ENCODE measurements around the gene MINDY4. TPM values are rescaled to one million over a fixed set of nuclear protein-coding genes. Genes with fewer than 3 reads are reported as not detected.

MINDY4 gene
- total RNA-seq, 4 donors from 2014 or later, result 8.4 to 31.1 (median 20.2) TPM

DNA sequence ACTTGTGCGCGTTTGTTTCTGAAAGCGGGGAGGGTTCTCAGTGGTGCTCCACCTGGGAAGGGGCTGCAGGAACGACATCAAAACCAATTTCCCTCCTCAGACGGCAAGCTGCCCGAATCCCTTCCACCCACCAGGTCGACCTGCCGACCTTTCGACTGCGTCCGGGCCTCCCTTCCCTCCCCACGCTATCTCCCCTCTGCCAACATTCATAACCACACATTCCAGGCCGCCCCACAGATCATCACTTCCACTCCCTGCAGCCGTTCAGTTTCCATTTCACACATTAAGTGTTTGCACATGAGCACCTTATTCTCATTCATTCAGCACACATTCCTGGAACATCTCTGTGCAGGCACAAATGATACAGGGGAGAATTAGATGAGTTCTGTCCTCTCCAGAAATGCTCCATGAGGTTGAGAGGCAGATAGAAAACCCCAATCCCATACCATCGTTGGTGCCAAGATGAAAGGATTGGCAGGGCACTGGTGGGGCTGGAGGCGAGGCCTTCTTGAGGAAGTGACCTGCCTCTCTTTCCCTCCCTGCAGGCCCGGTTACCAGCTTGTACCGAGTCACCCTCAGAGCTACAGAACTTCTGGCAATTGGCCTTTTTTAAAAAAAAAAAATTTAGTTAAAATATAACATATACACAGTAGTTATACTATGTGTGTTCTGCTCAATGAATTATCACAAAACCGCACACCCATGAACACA, 70.0 kb downstream of the MINDY4 start:
- TF ChIP-seq, protein P1, sequence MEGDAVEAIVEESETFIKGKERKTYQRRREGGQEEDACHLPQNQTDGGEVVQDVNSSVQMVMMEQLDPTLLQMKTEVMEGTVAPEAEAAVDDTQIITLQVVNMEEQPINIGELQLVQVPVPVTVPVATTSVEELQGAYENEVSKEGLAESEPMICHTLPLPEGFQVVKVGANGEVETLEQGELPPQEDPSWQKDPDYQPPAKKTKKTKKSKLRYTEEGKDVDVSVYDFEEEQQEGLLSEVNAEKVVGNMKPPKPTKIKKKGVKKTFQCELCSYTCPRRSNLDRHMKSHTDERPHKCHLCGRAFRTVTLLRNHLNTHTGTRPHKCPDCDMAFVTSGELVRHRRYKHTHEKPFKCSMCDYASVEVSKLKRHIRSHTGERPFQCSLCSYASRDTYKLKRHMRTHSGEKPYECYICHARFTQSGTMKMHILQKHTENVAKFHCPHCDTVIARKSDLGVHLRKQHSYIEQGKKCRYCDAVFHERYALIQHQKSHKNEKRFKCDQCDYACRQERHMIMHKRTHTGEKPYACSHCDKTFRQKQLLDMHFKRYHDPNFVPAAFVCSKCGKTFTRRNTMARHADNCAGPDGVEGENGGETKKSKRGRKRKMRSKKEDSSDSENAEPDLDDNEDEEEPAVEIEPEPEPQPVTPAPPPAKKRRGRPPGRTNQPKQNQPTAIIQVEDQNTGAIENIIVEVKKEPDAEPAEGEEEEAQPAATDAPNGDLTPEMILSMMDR (IDR thresholded peaks at IDR 0.05), result no peak
- TF ChIP-seq EP300 (IDR thresholded peaks at IDR 0.05) (no peak), POLR2A (IDR thresholded peaks at IDR 0.05; ENCODE audit: low read depth) (no peak), POLR2AphosphoS5 (IDR thresholded peaks at IDR 0.05) (no peak)
- H3K27ac ChIP-seq (replicated peaks in 1 of 4), result peak overlapping the region in 3 of 4 donors; percentile 11 to 88 (median 30)
- peaks cover 38 to 67% (median 60%) of the 10 kb centered on the region in 4 donors for H3K4me1 ChIP-seq
- no peak for DNase-seq (ENCODE audit: extremely low spot score)
- H3K4me3 ChIP-seq, result no peak overlapping the region
- H3K27me3 ChIP-seq, result no peaks in the 10 kb centered on the region
- no peaks in the 10 kb centered on the region for H3K9me3 ChIP-seq
- intact Hi-C loops (cut with DNase I), result no loop called here
- 68% methylated on average over 19 of the region's 19 CpGs for WGBS
- H3K36me3 ChIP-seq, result peaks cover 0 to 54% (median 11%) of the 10 kb centered on the region in 4 donors

DNA sequence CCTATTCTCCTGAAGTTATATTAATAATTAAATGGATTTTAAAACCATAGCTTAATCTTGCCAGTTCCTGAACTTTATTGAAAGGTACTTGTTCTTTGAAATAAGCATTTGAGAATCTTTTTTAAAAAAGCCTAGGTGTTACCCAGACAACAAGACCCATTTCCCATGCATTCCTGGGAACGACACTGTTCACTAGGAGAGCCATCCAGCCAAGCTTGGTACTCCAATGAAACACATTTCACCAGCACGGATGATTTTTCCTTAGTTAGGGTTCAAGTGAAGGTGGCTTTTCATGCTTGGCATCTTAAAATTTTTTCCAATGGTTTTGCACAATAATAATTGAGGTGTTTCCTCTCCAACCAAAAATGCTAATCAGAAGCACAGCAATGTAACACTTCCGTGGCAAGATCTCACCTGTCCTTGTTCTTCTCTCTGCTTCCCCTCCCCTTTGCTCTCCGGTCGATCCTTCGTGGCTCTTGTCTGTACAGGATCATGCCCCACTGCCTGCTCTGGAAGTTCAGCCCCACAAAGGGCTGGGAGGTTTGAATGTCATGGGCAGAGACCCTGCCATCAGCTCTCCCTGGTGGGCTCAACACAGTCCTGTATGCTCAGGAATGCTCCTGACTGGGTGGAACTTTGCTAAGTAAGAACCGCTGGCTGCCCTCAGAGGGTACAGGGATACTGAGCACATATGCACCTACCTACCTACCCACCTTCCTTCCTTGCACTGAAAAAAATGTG, 70.8 kb downstream of the MINDY4 start:
- Histone ChIP-seq H3K4me1 (peaks cover 43 to 70% (median 65%) of the 10 kb centered on the region in 4 donors), H3K27me3 (no peaks in the 10 kb centered on the region), H3K27ac (replicated peaks in 1 of 4) (peak overlapping the region; percentile 88 to 95 (median 90)), H3K4me3 (no peak overlapping the region), H3K36me3 (peaks cover 0 to 46% (median 11%) of the 10 kb centered on the region in 4 donors), H3K9me3 (no peaks in the 10 kb centered on the region)
- WGBS, result 90% methylated on average over 7 of the region's 7 CpGs
- TF ChIP-seq, protein P1 (IDR thresholded peaks at IDR 0.05), result no peak
- TF ChIP-seq POLR2AphosphoS5 (IDR thresholded peaks at IDR 0.05) (no peak), EP300 (IDR thresholded peaks at IDR 0.05) (no peak), POLR2A (IDR thresholded peaks at IDR 0.05; ENCODE audit: low read depth) (no peak)
- intact Hi-C loops (cut with DNase I), result no loop called here
- DNase-seq (ENCODE audit: extremely low spot score), result no peak

DNA sequence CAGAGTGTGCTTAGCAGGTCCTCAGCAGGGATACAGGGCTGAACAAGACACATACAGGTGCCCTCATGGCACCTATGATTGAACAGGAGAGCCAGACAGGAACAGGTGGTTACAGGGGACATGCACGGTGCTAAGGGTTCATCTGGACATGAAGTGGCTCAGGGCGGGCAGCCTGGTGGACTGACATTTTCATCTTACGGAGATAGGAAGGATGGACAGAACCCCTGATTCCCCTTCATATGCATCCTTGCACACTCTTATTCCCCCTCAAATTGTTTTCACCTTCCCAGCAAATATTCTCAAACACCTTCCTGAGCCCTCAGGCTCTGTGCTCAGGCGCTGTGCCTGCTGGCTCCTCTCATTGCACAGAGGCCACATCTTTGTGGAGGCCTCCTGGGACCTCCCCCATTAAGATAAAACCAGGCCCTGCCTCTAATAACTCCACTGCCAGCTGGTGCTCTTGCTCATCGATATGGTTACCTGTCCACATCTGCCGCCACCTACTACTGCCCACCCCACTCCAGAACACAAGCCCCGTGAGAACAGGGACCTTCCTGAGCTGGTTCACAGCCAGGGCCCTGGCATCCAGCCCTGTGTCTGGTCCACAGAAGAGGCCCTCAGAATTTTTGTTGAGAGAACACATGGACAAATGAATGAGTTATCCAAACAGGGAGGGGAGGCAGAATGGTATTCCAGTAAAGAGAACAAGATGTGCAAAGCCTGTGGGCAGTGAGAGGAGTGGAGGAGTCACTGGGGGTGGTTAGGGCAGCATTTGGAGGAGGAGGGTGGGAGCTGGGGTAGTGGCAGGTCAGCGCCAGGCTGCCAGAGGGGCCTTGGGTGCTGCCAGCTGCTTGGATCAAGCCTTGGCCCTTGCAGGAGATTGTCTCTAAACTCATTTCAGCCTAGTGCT, 71.6 kb downstream of the MINDY4 start:
- no peaks in the 10 kb centered on the region for H3K27me3 ChIP-seq
- no peaks in the 10 kb centered on the region for H3K9me3 ChIP-seq
- TF ChIP-seq POLR2AphosphoS5 (IDR thresholded peaks at IDR 0.05) (peak in 1 of 2 donors; percentile 36), EP300 (IDR thresholded peaks at IDR 0.05) (no peak)
- no peak overlapping the region for H3K4me3 ChIP-seq
- peaks cover 43 to 72% (median 68%) of the 10 kb centered on the region in 4 donors for H3K4me1 ChIP-seq
- intact Hi-C loops (cut with DNase I), result no loop called here
- peaks cover 0 to 38% (median 8%) of the 10 kb centered on the region in 4 donors for H3K36me3 ChIP-seq
- H3K27ac ChIP-seq (replicated peaks in 1 of 4), result peak overlapping the region; percentile 88 to 95 (median 90)
- WGBS, result 80% methylated on average over 8 of the region's 8 CpGs
- DNase-seq (ENCODE audit: extremely low spot score), result no peak

DNA sequence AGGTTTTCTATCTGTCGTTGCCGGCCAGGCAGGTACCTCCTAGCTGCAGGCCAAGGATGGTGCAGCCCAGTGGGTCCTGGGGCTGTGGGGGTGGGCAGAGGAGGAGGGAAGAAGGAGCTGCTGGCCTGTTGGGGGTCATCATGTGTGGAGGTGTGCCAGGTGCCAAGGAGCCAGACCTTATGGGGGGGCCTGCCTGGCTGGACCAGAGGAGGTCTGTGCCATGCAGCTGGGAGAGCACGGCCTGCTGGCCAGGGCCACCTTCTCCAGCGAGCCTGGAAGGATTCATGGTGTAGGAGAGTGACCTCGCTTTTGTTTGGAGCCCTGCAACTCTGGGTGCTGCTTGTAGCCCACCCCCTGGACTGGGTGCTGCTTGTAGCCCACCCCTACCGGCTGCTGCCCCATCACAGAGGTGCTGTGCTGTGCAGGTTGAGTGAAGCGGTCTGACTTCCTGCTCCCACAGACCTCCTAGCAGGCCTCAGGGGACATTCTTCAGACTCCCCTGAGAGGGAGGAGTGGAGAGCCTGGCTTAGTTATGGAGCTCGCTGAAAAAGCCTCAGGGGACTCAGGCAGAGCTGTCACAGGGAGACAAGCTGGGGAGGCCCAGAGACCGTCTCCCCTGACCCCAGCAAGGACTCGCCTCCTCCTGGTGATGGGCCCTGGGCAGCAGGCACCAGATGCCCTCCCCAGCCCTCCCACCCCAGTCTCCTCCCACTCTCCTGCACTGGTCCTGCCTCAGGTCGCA, 72.7 kb downstream of the MINDY4 start:
- Histone ChIP-seq H3K36me3 (peaks cover 0 to 28% (median 8%) of the 10 kb centered on the region in 4 donors), H3K4me1 (peaks cover 44 to 83% (median 79%) of the 10 kb centered on the region in 4 donors), H3K27ac (replicated peaks in 1 of 4) (peak overlapping the region; percentile 88 to 95 (median 90)), H3K9me3 (no peaks in the 10 kb centered on the region), H3K27me3 (no peaks in the 10 kb centered on the region), H3K4me3 (no peak overlapping the region)
- intact Hi-C loops (cut with DNase I), result no loop called here
- TF ChIP-seq, protein P1 (IDR thresholded peaks at IDR 0.05), result peak in 2 of 3 experiments; percentile 8 to 22
- TF ChIP-seq EP300 (IDR thresholded peaks at IDR 0.05), result no peak
- TF ChIP-seq POLR2AphosphoS5 (IDR thresholded peaks at IDR 0.05), result no peak
- TF ChIP-seq POLR2A (IDR thresholded peaks at IDR 0.05; ENCODE audit: low read depth), result no peak
- WGBS, result 92% methylated on average over 6 of the region's 11 CpGs
- DNase-seq (ENCODE audit: extremely low spot score), result no peak
